IMR-90 (cell line): Measurements from ENCODE around the gene GSTO1. TPM values are rescaled to one million over a fixed set of nuclear protein-coding genes. Genes with fewer than 3 reads are reported as not detected.
A peak's percentile ranks its signal among the peaks of the same experiment; 100 is the strongest.

ENCODE experiments used
- ATAC-seq: fragments of 200-7000 bp; cut with Tn5 transposase; 2 replicates; pipeline ENCODE4 v1.9.1; 2020; ENCODE audit warnings: low read depth, mild to moderate bottlenecking, moderate library complexity
- BruUV-seq: library from RNA; stranded (reverse); fragments of 400-500 nt; replicated peaks from 2 replicates; lab custom pipeline; 2021; lab: Mats Ljungman, UMichigan
- CTCF ChIA-PET: fragments of 300-600 bp; formaldehyde crosslinking; extraction: SDS; loops from one replicate; lab custom pipeline; 2021; ENCODE audit warnings: antibody characterized with exemption; lab: Yijun Ruan, JAX
- POLR2A ChIA-PET: fragments of 300-600 bp; sonication (Branson Sonifier 250); formaldehyde crosslinking; loops from one replicate; lab custom pipeline; 2022; ENCODE audit warnings: antibody characterized with exemption; ENCODE audit not compliant: unreplicated experiment; lab: Charles Lee
- DNase-seq: peaks from one replicate; pipeline ENCODE4 v3.0.0; 2013
- H2AFZ ChIP-seq: replicated peaks from 2 replicates; pipeline ENCODE3; 2013; ENCODE audit warnings: low read length, mild to moderate bottlenecking; ENCODE audit not compliant: poor library complexity
- H2AK5ac ChIP-seq: 2 replicates; pipeline ENCODE4 v1.6.1; 2013; ENCODE audit warnings: low read depth, low read length, inconsistent platforms
- H2AK9ac ChIP-seq: replicated peaks from 2 replicates; pipeline ENCODE3; 2013; ENCODE audit warnings: mild to moderate bottlenecking, low read depth, low read length, moderate library complexity; ENCODE audit not compliant: poor library complexity
- H2BK120ac ChIP-seq: 2 replicates; pipeline ENCODE4 v1.6.1; 2013; ENCODE audit warnings: low read depth, low read length, inconsistent platforms
- H2BK15ac ChIP-seq: 3 replicates; pipeline ENCODE4 v1.6.1; 2013; ENCODE audit warnings: low read depth, low read length, inconsistent platforms
- H2BK20ac ChIP-seq: 2 replicates; pipeline ENCODE4 v1.6.1; 2013; ENCODE audit warnings: low read depth, mild to moderate bottlenecking, inconsistent platforms, low read length, moderate library complexity
- H2BK5ac ChIP-seq: 2 replicates; pipeline ENCODE4 v1.6.1; 2013; ENCODE audit warnings: mild to moderate bottlenecking, low read depth, low read length, inconsistent platforms; ENCODE audit not compliant: poor library complexity, severe bottlenecking
- H3K14ac ChIP-seq: replicated peaks from 2 replicates; pipeline ENCODE4 v1.6.1; 2013; ENCODE audit warnings: low read depth, low read length, inconsistent platforms
- H3K18ac ChIP-seq: 2 replicates; pipeline ENCODE4 v1.6.1; 2013; ENCODE audit warnings: low read depth, low read length, control low read depth
- H3K23ac ChIP-seq: 2 replicates; pipeline ENCODE4 v1.6.1; 2013; ENCODE audit warnings: low read depth, low read length, inconsistent platforms
- H3K27ac ChIP-seq: 2 replicates; pipeline ENCODE4 v1.5.1; 2013; ENCODE audit warnings: mild to moderate bottlenecking, control low read depth, low read length; ENCODE audit not compliant: insufficient read depth
- H3K27me3 ChIP-seq: 2 replicates; pipeline ENCODE4 v1.6.1; 2013; ENCODE audit warnings: low read length; ENCODE audit not compliant: control insufficient read depth, insufficient read depth
- H3K36me3 ChIP-seq: 2 replicates; pipeline ENCODE4 v1.6.1; 2013; ENCODE audit warnings: low read length, mixed read lengths; ENCODE audit not compliant: control insufficient read depth, insufficient read depth
- H3K4ac ChIP-seq: 2 replicates; pipeline ENCODE4 v1.6.1; 2013; ENCODE audit warnings: low read depth, low read length, inconsistent platforms
- H3K4me1 ChIP-seq: 2 replicates; pipeline ENCODE4 v1.6.1; 2013; ENCODE audit warnings: low read length, mixed read lengths; ENCODE audit not compliant: control insufficient read depth, insufficient read depth
- H3K4me2 ChIP-seq: 2 replicates; pipeline ENCODE4 v1.6.1; 2013; ENCODE audit warnings: low read depth, mild to moderate bottlenecking, control low read depth, low read length, moderate library complexity
- H3K4me3 ChIP-seq: 2 replicates; pipeline ENCODE4 v1.5.1; 2013; ENCODE audit warnings: low read depth, mild to moderate bottlenecking, control low read depth, low read length, moderate library complexity; ENCODE audit not compliant: insufficient read depth
- H3K56ac ChIP-seq: 2 replicates; pipeline ENCODE4 v1.6.1; 2013; ENCODE audit warnings: low read length, inconsistent platforms; ENCODE audit not compliant: insufficient read depth; ENCODE audit errors: extremely low read depth
- H3K79me1 ChIP-seq, 2 experiments: 2 replicates each; pipeline ENCODE4 v1.6.1; 2013; ENCODE audit warnings: low read length in 2 of 2, inconsistent platforms in 1 of 2, low read depth in 1 of 2
- H3K9ac ChIP-seq: 2 replicates; pipeline ENCODE4 v1.6.1; 2013; ENCODE audit warnings: low read depth, low read length, control low read depth
- H3K9me1 ChIP-seq: 2 replicates; pipeline ENCODE4 v1.6.1; 2013; ENCODE audit warnings: low read length, inconsistent platforms; ENCODE audit not compliant: insufficient read depth
- H3K9me3 ChIP-seq: 2 replicates; pipeline ENCODE4 v1.6.1; 2013; ENCODE audit warnings: low read length; ENCODE audit not compliant: control insufficient read depth, insufficient read depth
- H4K20me1 ChIP-seq: 2 replicates; pipeline ENCODE4 v1.6.1; 2013; ENCODE audit warnings: low read length, inconsistent platforms; ENCODE audit not compliant: insufficient read depth
- H4K5ac ChIP-seq: 2 replicates; pipeline ENCODE4 v1.6.1; 2013; ENCODE audit warnings: mild to moderate bottlenecking, low read depth, low read length, control low read depth
- H4K8ac ChIP-seq, 2 experiments: 2 replicates each; pipeline ENCODE4 v1.6.1; 2013; ENCODE audit warnings: low read depth in 2 of 2, low read length in 2 of 2, control low read depth in 1 of 2, inconsistent platforms in 1 of 2
- H4K91ac ChIP-seq: 2 replicates; pipeline ENCODE4 v1.6.1; 2013; ENCODE audit warnings: low read depth, low read length, inconsistent platforms; ENCODE audit not compliant: insufficient read depth
- BHLHE40 ChIP-seq: fragments of 150-350 bp; IDR thresholded peaks from 2 replicates; pipeline ENCODE4 v1.6.1; 2016; ENCODE audit warnings: mild to moderate bottlenecking, low read depth, low read length
- CEBPB ChIP-seq: IDR thresholded peaks from 2 replicates; pipeline ENCODE4 v1.6.1; 2012; ENCODE audit warnings: low read depth, low read length, improper control_type of control experiment
- CHD1 ChIP-seq: IDR thresholded peaks from 2 replicates; pipeline ENCODE4 v1.6.1; 2012; ENCODE audit warnings: low read depth, low read length, improper control_type of control experiment
- CTCF ChIP-seq: conservative IDR thresholded peaks from 2 replicates; pipeline ENCODE4 v1.5.1; 2012; ENCODE audit warnings: mild to moderate bottlenecking, low read depth, low read length, improper control_type of control experiment
- ELK1 ChIP-seq: fragments of 150-350 bp; IDR thresholded peaks from 2 replicates; pipeline ENCODE4 v1.6.1; 2016; ENCODE audit warnings: low read depth, mild to moderate bottlenecking, low read length, moderate library complexity, borderline replicate concordance
- FOS ChIP-seq: fragments of 150-350 bp; IDR thresholded peaks from 2 replicates; pipeline ENCODE4 v1.6.1; 2016; ENCODE audit warnings: low read depth, low read length
- MAFK ChIP-seq: IDR thresholded peaks from 2 replicates; pipeline ENCODE4 v1.6.1; 2012; ENCODE audit warnings: low read depth, low read length, improper control_type of control experiment
- MAZ ChIP-seq: IDR thresholded peaks from 2 replicates; pipeline ENCODE4 v1.6.1; 2012; ENCODE audit warnings: low read depth, mild to moderate bottlenecking, low read length, improper control_type of control experiment, moderate library complexity, borderline replicate concordance
- NFE2L2 ChIP-seq: fragments of 150-350 bp; IDR thresholded peaks from 2 replicates; pipeline ENCODE4 v1.6.1; 2016; ENCODE audit warnings: low read depth, mild to moderate bottlenecking, low read length
- POLR2A ChIP-seq: IDR thresholded peaks from 2 replicates; pipeline ENCODE4 v1.6.1; 2012; ENCODE audit warnings: mild to moderate bottlenecking, low read depth, low read length
- RAD21 ChIP-seq: IDR thresholded peaks from 2 replicates; pipeline ENCODE4 v1.6.1; 2012; ENCODE audit warnings: low read length, improper control_type of control experiment
- RCOR1 ChIP-seq: IDR thresholded peaks from 2 replicates; pipeline ENCODE4 v1.6.1; 2012; ENCODE audit warnings: mild to moderate bottlenecking, low read length, improper control_type of control experiment; ENCODE audit not compliant: insufficient replicate concordance
- RFX5 ChIP-seq: IDR thresholded peaks from 2 replicates; pipeline ENCODE4 v1.8.0; 2012; ENCODE audit warnings: low read depth, mild to moderate bottlenecking, low read length, moderate library complexity
- SMC3 ChIP-seq: fragments of 150-350 bp; IDR thresholded peaks from 2 replicates; pipeline ENCODE4 v1.6.1; 2016; ENCODE audit warnings: low read depth, mild to moderate bottlenecking, antibody characterized with exemption, low read length, moderate library complexity
- USF2 ChIP-seq: fragments of 150-350 bp; IDR thresholded peaks from 2 replicates; pipeline ENCODE4 v1.6.1; 2017; ENCODE audit warnings: mild to moderate bottlenecking, antibody characterized with exemption, low read length, low read depth
- WGBS, 2 experiments: methylation state at CpG; one replicate each; pipeline versions ENCODE4 v1.1.5 to v1.1.7; 2013; ENCODE audit warnings: missing lambda C conversion rate in 2 of 2; ENCODE audit not compliant: insufficient read length in 1 of 2; ENCODE audit errors: extremely low coverage in 2 of 2; 5-methylcytosine and 5-hydroxymethylcytosine counted together
- dilution Hi-C: fragments of 300-500 bp; cut with HindIII; formaldehyde crosslinking; loops from one replicate; pipeline ENCODE4 v1.14.3; 2018; ENCODE audit warnings: low sequenced_read_pairs; ENCODE audit not compliant: unreplicated experiment
- in situ Hi-C: fragments of 300-500 bp; cut with MboI; formaldehyde crosslinking; loops from 3 replicates; pipeline ENCODE4 v1.14.3; 2019; ENCODE audit warnings: low sequenced_read_pairs, inconsistent platforms, mixed read lengths
- intact Hi-C: fragments of 100-400 bp; cut with micrococcal nuclease; formaldehyde crosslinking; loops from 2 replicates; pipeline ENCODE4 v1.10.0; 2022
- polyA plus RNA-seq, 3 experiments: library from polyadenylated mRNA; depleted of rRNA; stranded (reverse); fragments of >200 nt; gene quantifications; 2 replicates each; pipeline ENCODE4 v1.2.3, GENCODE V29; 2012; ENCODE audit warnings: low replicate concordance in 1 of 3
- total RNA-seq: library from RNA; depleted of rRNA; stranded (reverse); fragments of >200 nt; gene quantifications from 2 replicates; pipeline ENCODE4 v1.2.3, GENCODE V29; 2012

Gene GSTO1
- total and polyA plus RNA-seq, 2 of the 4 experiments (the other 2 are of a cell fraction): 186 to 258 TPM

- intact Hi-C loops (no loop called here), dilution Hi-C loops (no loop called here), in situ Hi-C loops (no loop called here)
- Histone ChIP-seq H3K4ac (peak overlapping the region; percentile 53; the same call in 1 of the 2 replicates), H3K56ac (no peak overlapping the region), H2AK5ac (peak overlapping the region; percentile 84; the same call in 1 of the 2 replicates), H3K4me3 (no peak overlapping the region), H2BK15ac (no peak overlapping the region), H2AFZ (no peak overlapping the region), H2BK120ac (peak overlapping the region; percentile 53; the same call in 1 of the 2 replicates), H2BK20ac (no peak overlapping the region), H4K91ac (peak overlapping the region; percentile 18; the same call in 1 of the 2 replicates), H4K5ac (no peak overlapping the region), H4K8ac (peak overlapping the region in 1 of 2 experiments; percentile 29; a peak in 2 of 4 replicates), H3K36me3 (peaks cover 50% of the 10 kb centered on the region), H3K18ac (no peak overlapping the region), H3K27me3 (no peaks in the 10 kb centered on the region), H3K4me1 (peaks cover 19% of the 10 kb centered on the region), H3K4me2 (no peak overlapping the region), H3K14ac (no peak overlapping the region; the same call in 1 of the 2 replicates), H3K9ac (no peak overlapping the region), H3K9me1 (peaks cover 46% of the 10 kb centered on the region), H3K9me3 (no peaks in the 10 kb centered on the region), H3K23ac (peak overlapping the region; percentile 39; the same call in 1 of the 2 replicates), H2AK9ac (no peak overlapping the region), H3K27ac (peak overlapping the region; percentile 50; the same call in 1 of the 2 replicates), H3K79me1 (peaks cover 24 to 92% of the 10 kb centered on the region in 2 experiments), H2BK5ac (peak overlapping the region; percentile 2), H4K20me1 (peaks cover 53% of the 10 kb centered on the region)
- no TSS peak for BruUV-seq
- WGBS, 2 experiments: no CpG with 5 or more reads among the region's 5 CpGs
- ChIA-PET CTCF (no interaction called here), POLR2A (no interaction called here)
- ATAC-seq (no peak), DNase-seq (no peak)
- TF ChIP-seq POLR2A (no peak), RFX5 (no peak), FOS (no peak), MAFK (no peak), RAD21 (no peak), CHD1 (no peak), BHLHE40 (no peak), NFE2L2 (no peak), SMC3 (no peak), USF2 (no peak), MAZ (no peak), CTCF (no peak), CEBPB (no peak), ELK1 (no peak), RCOR1 (no peak)
Measured at GRCh38 chr10:104311184-104311720, 56.6 kb downstream of the GSTO1 start.
